ENCODE data around the gene MKRN3.
"Not testable (repeated sequence)": the region's sequence is repeated elsewhere in the genome, so short reads cannot be mapped to it uniquely, and the experiment has no call there.

- not testable (repeated sequence) for TF ChIP-seq SMC3 (conservative IDR thresholded peaks at IDR 0.05; ENCODE audit: poor library complexity); CTCF (IDR thresholded peaks at IDR 0.05; ENCODE audit: poor library complexity, severe bottlenecking); EZH2 (IDR thresholded peaks at IDR 0.05; ENCODE audit: borderline replicate concordance, insufficient read depth, low read length, poor library complexity, severe bottlenecking); REST (IDR thresholded peaks at IDR 0.05; ENCODE audit: borderline replicate concordance); EP300 (conservative IDR thresholded peaks at IDR 0.05; ENCODE audit: poor library complexity, severe bottlenecking); TAF1 (IDR thresholded peaks at IDR 0.05; ENCODE audit: low read depth); POLR2AphosphoS5 (IDR thresholded peaks at IDR 0.05); RAD21 (conservative IDR thresholded peaks at IDR 0.05); MXI1 (conservative IDR thresholded peaks at IDR 0.05; ENCODE audit: poor library complexity, severe bottlenecking)
Observed at GRCh38 chr15:23597278-23597677, 31.8 kb downstream of the MKRN3 start.

All from neural cell (in vitro differentiated cells).